C4-2B (cell line): ENCODE results near the gene C11orf21.
A peak's percentile ranks its signal among the peaks of the same experiment; 100 is the strongest.

Experiments used
- H3K27ac ChIP-seq: fragments of 450-650 bp; 2 replicates; pipeline ENCODE4 v1.5.1; 2017
- CTCF ChIP-seq: fragments of 450-650 bp; conservative IDR thresholded peaks from 2 replicates; pipeline ENCODE4 v1.5.1; 2017; ENCODE audit warnings: mild to moderate bottlenecking
- ZFX ChIP-seq: fragments of 450-650 bp; IDR thresholded peaks from 2 replicates; pipeline ENCODE4 v1.6.1; 2017

Gene C11orf21

GRCh38 chr11:2271327-2272227 lies 30.1 kb downstream of the C11orf21 start:
- TF ChIP-seq CTCF (no peak), ZFX (no peak)
- no peak overlapping the region for H3K27ac ChIP-seq

GRCh38 chr11:2271077-2271326 lies 30.7 kb downstream of the C11orf21 start:
- TF ChIP-seq ZFX (no peak), CTCF (no peak)
- H3K27ac ChIP-seq = no peak overlapping the region

GRCh38 chr11:2270322-2271076 lies 31.2 kb downstream of the C11orf21 start, which contains the start of gene ASCL2:
Gene ASCL2, minus strand, starts transcription at chr11:2270588. Its CDS starts 256 bp downstream, at chr11:2270332.
- H3K27ac ChIP-seq = peak within 1 kb of the TSS; percentile 76
- 0 out of 2 replicates have a peak, but pooled peaks have one; percentile 67 for TF ChIP-seq CTCF
- TF ChIP-seq ZFX = no peak

- TF ChIP-seq CTCF = peak; percentile 89
- peak; percentile 65; the same call in 1 of the 2 replicates for TF ChIP-seq ZFX
- peak overlapping the region; percentile 76 for H3K27ac ChIP-seq
Measured at GRCh38 chr11:2269601-2270321, 32.0 kb downstream of the C11orf21 start.

- TF ChIP-seq ZFX (no peak), CTCF (no peak)
- peak overlapping the region; percentile 76 for H3K27ac ChIP-seq
Measured at GRCh38 chr11:2268729-2269600, 32.8 kb downstream of the C11orf21 start.

- TF ChIP-seq ZFX = no peak
- no peak for TF ChIP-seq CTCF
- peak overlapping the region; percentile 76 for H3K27ac ChIP-seq
Measured at GRCh38 chr11:2267851-2268728, 33.6 kb downstream of the C11orf21 start.
